ENCODE measurements around the gene REV1.

REV1 gene

GRCh38 chr2:99490623-99491461 is 1.0 kb upstream of the REV1 start:
- Histone ChIP-seq H3F3A (ENCODE audit: insufficient read depth, low read length) (no peaks in the 10 kb centered on the region), H3K36me3 (ENCODE audit: insufficient read depth, low read length) (no peaks in the 10 kb centered on the region), H3K79me2 (ENCODE audit: insufficient read depth, low read length) (peaks cover 29% of the 10 kb centered on the region), H3K9me2 (ENCODE audit: low read depth, low read length) (no peaks in the 10 kb centered on the region), H3K9ac (ENCODE audit: low read length) (peak overlapping the region; percentile 67), H3K27ac (ENCODE audit: low read depth, low read length, poor library complexity, severe bottlenecking) (no peak overlapping the region), H2AFZ (ENCODE audit: low read length) (peak overlapping the region; percentile 87; the same call in 1 of the 2 replicates), H3K9me3 (ENCODE audit: low read length) (no peaks in the 10 kb centered on the region), H3K4me1 (ENCODE audit: insufficient read depth, low read length, severe bottlenecking) (peaks cover 35% of the 10 kb centered on the region), H3K4me3 (ENCODE audit: low read depth, low read length, poor library complexity, severe bottlenecking) (peak overlapping the region; percentile 79), H3K27me3 (ENCODE audit: insufficient read depth, low read length) (no peaks in the 10 kb centered on the region), H4K20me1 (ENCODE audit: insufficient read depth, low read length) (no peaks in the 10 kb centered on the region; the same call in 1 of the 2 replicates), H3K4me2 (ENCODE audit: low read length) (peak overlapping the region; percentile 78)
- TF ChIP-seq CTCF (IDR thresholded peaks at IDR 0.05; ENCODE audit: low read length) (no peak), EZH2 (IDR thresholded peaks at IDR 0.05; ENCODE audit: borderline replicate concordance, low read length) (no peak)

- no peaks in the 10 kb centered on the region; the same call in 1 of the 2 replicates for H4K20me1 ChIP-seq (ENCODE audit: insufficient read depth, low read length)
- TF ChIP-seq CTCF (IDR thresholded peaks at IDR 0.05; ENCODE audit: low read length) = no peak
- no peak for TF ChIP-seq EZH2 (IDR thresholded peaks at IDR 0.05; ENCODE audit: borderline replicate concordance, low read length)
- H3K4me3 ChIP-seq (ENCODE audit: low read depth, low read length, poor library complexity, severe bottlenecking) = peak overlapping the region; percentile 79
- H3K36me3 ChIP-seq (ENCODE audit: insufficient read depth, low read length) = no peaks in the 10 kb centered on the region
- no peak overlapping the region for H2AFZ ChIP-seq (ENCODE audit: low read length)
- H3K27ac ChIP-seq (ENCODE audit: low read depth, low read length, poor library complexity, severe bottlenecking) = peak overlapping the region; percentile 68
- H3F3A ChIP-seq (ENCODE audit: insufficient read depth, low read length) = no peaks in the 10 kb centered on the region
- no peaks in the 10 kb centered on the region for H3K27me3 ChIP-seq (ENCODE audit: insufficient read depth, low read length)
- H3K9me2 ChIP-seq (ENCODE audit: low read depth, low read length) = no peaks in the 10 kb centered on the region
- peaks cover 45% of the 10 kb centered on the region for H3K79me2 ChIP-seq (ENCODE audit: insufficient read depth, low read length)
- H3K9ac ChIP-seq (ENCODE audit: low read length) = peak overlapping the region; percentile 82
- H3K4me2 ChIP-seq (ENCODE audit: low read length) = peak overlapping the region; percentile 67
- H3K9me3 ChIP-seq (ENCODE audit: low read length) = no peaks in the 10 kb centered on the region
- peaks cover 51% of the 10 kb centered on the region for H3K4me1 ChIP-seq (ENCODE audit: insufficient read depth, low read length, severe bottlenecking)
These were observed 605 bp downstream of the REV1 start for GRCh38 chr2:99489063-99489760.

DNA sequence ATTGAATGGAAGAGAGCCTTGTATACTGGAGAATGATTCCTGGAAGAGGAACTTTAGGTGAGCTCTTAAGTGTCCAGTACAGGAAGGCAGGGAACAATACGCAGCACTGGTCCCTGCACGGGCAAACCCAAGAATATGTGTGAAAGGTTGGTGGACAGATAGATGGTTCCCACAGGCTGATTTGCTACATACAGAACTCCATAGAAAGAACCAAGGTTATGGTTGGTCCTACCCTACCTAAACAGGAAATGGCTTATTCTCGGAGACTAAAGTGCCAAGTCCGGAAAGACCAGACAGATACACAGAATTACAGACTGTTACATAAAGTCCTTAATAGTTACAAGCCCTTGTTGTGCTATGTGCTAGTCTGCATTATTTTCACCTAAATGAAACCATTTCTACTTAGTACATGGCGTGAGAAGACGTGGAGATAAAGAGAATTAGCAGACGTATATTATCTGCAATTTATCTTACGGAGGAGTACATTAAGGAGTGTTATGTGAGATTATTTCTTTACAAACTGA is 1.2 kb downstream of the REV1 start:
- H4K20me1 ChIP-seq (ENCODE audit: insufficient read depth, low read length) = no peaks in the 10 kb centered on the region; the same call in 1 of the 2 replicates
- H3K79me2 ChIP-seq (ENCODE audit: insufficient read depth, low read length) = peaks cover 52% of the 10 kb centered on the region
- no peaks in the 10 kb centered on the region for H3F3A ChIP-seq (ENCODE audit: insufficient read depth, low read length)
- peak overlapping the region; percentile 82 for H3K9ac ChIP-seq (ENCODE audit: low read length)
- no peaks in the 10 kb centered on the region for H3K9me3 ChIP-seq (ENCODE audit: low read length)
- H3K36me3 ChIP-seq (ENCODE audit: insufficient read depth, low read length) = no peaks in the 10 kb centered on the region
- H2AFZ ChIP-seq (ENCODE audit: low read length) = no peak overlapping the region
- no peaks in the 10 kb centered on the region for H3K9me2 ChIP-seq (ENCODE audit: low read depth, low read length)
- no peaks in the 10 kb centered on the region for H3K27me3 ChIP-seq (ENCODE audit: insufficient read depth, low read length)
- TF ChIP-seq EZH2 (IDR thresholded peaks at IDR 0.05; ENCODE audit: borderline replicate concordance, low read length) (no peak), CTCF (IDR thresholded peaks at IDR 0.05; ENCODE audit: low read length) (no peak)
- peak overlapping the region; percentile 67 for H3K4me2 ChIP-seq (ENCODE audit: low read length)
- peak overlapping the region; percentile 79 for H3K4me3 ChIP-seq (ENCODE audit: low read depth, low read length, poor library complexity, severe bottlenecking)
- peaks cover 57% of the 10 kb centered on the region for H3K4me1 ChIP-seq (ENCODE audit: insufficient read depth, low read length, severe bottlenecking)
- H3K27ac ChIP-seq (ENCODE audit: low read depth, low read length, poor library complexity, severe bottlenecking) = peak overlapping the region; percentile 68

All from OCI-LY1 (cell line).